GM12878 (cell line): ENCODE results near the gene CHIT1. TPM values are rescaled to one million over a fixed set of nuclear protein-coding genes. Genes with fewer than 3 reads are reported as not detected.
"Not testable (repeated sequence)": the region's sequence is repeated elsewhere in the genome, so short reads cannot be mapped to it uniquely, and the experiment has no call there.

ENCODE experiments used
- ATAC-seq: fragments of 200-7000 bp; cut with Tn5 transposase; 3 replicates; pipeline ENCODE4 v1.9.1; 2020; ENCODE audit warnings: mild to moderate bottlenecking, moderate library complexity
- BruUV-seq: library from RNA; stranded (reverse); fragments of 400-500 nt; replicated peaks from 2 replicates; lab custom pipeline; 2021; lab: Mats Ljungman, UMichigan
- CTCF ChIA-PET: fragments of 300-600 bp; sonication (Branson Sonifier 250); formaldehyde crosslinking; extraction: SDS; loops from one replicate; lab custom pipeline; 2021; ENCODE audit warnings: inconsistent platforms; lab: Yijun Ruan, JAX
- POLR2A ChIA-PET: fragments of 350-600 bp; formaldehyde crosslinking; extraction: SDS; loops from one replicate; lab custom pipeline; 2021; ENCODE audit warnings: inconsistent platforms; lab: Charles Lee
- RAD21 ChIA-PET: fragments of 300-600 bp; sonication (Branson Sonifier 250); formaldehyde crosslinking; loops from one replicate; lab custom pipeline; 2023; ENCODE audit warnings: antibody characterized with exemption; ENCODE audit not compliant: unreplicated experiment; lab: Charles Lee
- SMC1A ChIA-PET: fragments of 300-600 bp; sonication (Branson Sonifier 250); formaldehyde crosslinking; loops from one replicate; lab custom pipeline; 2023; ENCODE audit not compliant: unreplicated experiment, uncharacterized antibody; lab: Charles Lee
- DNase-seq: peaks from one replicate; pipeline ENCODE4 v3.0.0-alpha.2; 2011; ENCODE audit warnings: low read depth, low spot score
- FAIRE-seq: peaks from 3 replicates; lab custom pipeline; 2011; peaks lifted over from hg19 to GRCh38; lab: Jason Lieb, UNC
- H2AFZ ChIP-seq: 2 replicates; pipeline ENCODE4 v1.6.0; 2011; ENCODE audit warnings: low read depth, low read length, control low read depth; ENCODE audit not compliant: control insufficient read depth
- H3K27ac ChIP-seq: 2 replicates; pipeline ENCODE4 v1.5.1; 2011; ENCODE audit warnings: control low read depth; ENCODE audit not compliant: control insufficient read depth, insufficient read depth
- H3K27me3 ChIP-seq, 2 experiments: replicated peaks in 1 of 2; 2 replicates each; pipeline versions ENCODE4 v1.6.0 to v1.6.1; 2011; ENCODE audit warnings: low read length in 1 of 2; ENCODE audit not compliant: control insufficient read depth in 2 of 2, insufficient read depth in 2 of 2
- H3K36me3 ChIP-seq, 2 experiments: 2 replicates each; pipeline ENCODE4 v1.5.1; 2011; ENCODE audit warnings: low read length in 1 of 2; ENCODE audit not compliant: control insufficient read depth in 2 of 2, insufficient read depth in 2 of 2
- H3K4me1 ChIP-seq: 2 replicates; pipeline ENCODE4 v1.6.1; 2011; ENCODE audit warnings: mild to moderate bottlenecking, low read length, moderate library complexity, mixed read lengths; ENCODE audit not compliant: control insufficient read depth, insufficient read depth
- H3K4me2 ChIP-seq: 2 replicates; pipeline ENCODE4 v1.6.0; 2011; ENCODE audit warnings: control low read depth; ENCODE audit not compliant: control insufficient read depth, insufficient read depth
- H3K4me3 ChIP-seq: fragments of 200-600 bp; sonication (generic); 2 replicates; pipeline ENCODE4 v1.5.1; 2016
- H3K79me2 ChIP-seq: 2 replicates; pipeline ENCODE4 v1.6.0; 2011; ENCODE audit warnings: low read length; ENCODE audit not compliant: control insufficient read depth, insufficient read depth
- H3K9ac ChIP-seq: 2 replicates; pipeline ENCODE4 v1.8.0; 2011; ENCODE audit warnings: low read length, control low read depth, mixed read lengths; ENCODE audit not compliant: control insufficient read depth, insufficient read depth
- H3K9me3 ChIP-seq: replicated peaks from 3 replicates; pipeline ENCODE4 v1.5.1; 2011; ENCODE audit warnings: mild to moderate bottlenecking, low read length; ENCODE audit not compliant: control insufficient read depth, insufficient read depth
- H4K20me1 ChIP-seq: 2 replicates; pipeline ENCODE4 v1.6.0; 2011; ENCODE audit not compliant: control insufficient read depth, insufficient read depth
- RBBP5 ChIP-seq: fragments of 200-600 bp; sonication (generic); conservative IDR thresholded peaks from 2 replicates; pipeline ENCODE4 v1.6.1; 2016
- RFX5 ChIP-seq: IDR thresholded peaks from 2 replicates; pipeline ENCODE4 v1.6.1; 2011; ENCODE audit warnings: low read depth, low read length, improper control_type of control experiment
- WGBS: methylation state at CpG from one replicate; pipeline ENCODE4 v1.1.6; 2016; ENCODE audit warnings: low lambda C conversion rate; ENCODE audit not compliant: insufficient replicate concordance, insufficient coverage; ENCODE audit errors: missing lambda C conversion rate; 5-methylcytosine and 5-hydroxymethylcytosine counted together
- in situ Hi-C: fragments of 300-500 bp; cut with MboI; formaldehyde crosslinking; loops from 9 replicates; pipeline ENCODE4 v1.14.3; 2018; ENCODE audit warnings: mixed read lengths
- intact Hi-C: fragments of 100-400 bp; cut with micrococcal nuclease; formaldehyde crosslinking; loops from one replicate; pipeline ENCODE4 v1.14.2; 2022; ENCODE audit not compliant: unreplicated experiment
- polyA plus RNA-seq, 11 experiments: library from polyadenylated mRNA; depleted of rRNA in 4 of 11; unstranded in 6 of 11; stranded (reverse) in 5 of 11; fragments of >200 nt; fragmentation: Nextera tagmentation in 4 of 11; fragmentation: Illumina TruSeq in 1 of 11; extraction: Ambion mirVana in 4 of 11; extraction: Trizol in 1 of 11; gene quantifications; 1 replicate in 1 of 11; 2 replicates in 10 of 11; pipeline versions ENCODE4 v1.2.1 to v1.2.3, GENCODE V29; 2011 to 2016; ENCODE audit warnings: inconsistent platforms in 2 of 11, missing spikeins in 2 of 11, low read depth in 1 of 11
- total RNA-seq, 4 experiments: library from RNA; depleted of rRNA in 3 of 4; stranded (reverse); fragments of >200 nt in 3 of 4; fragmentation: Illumina TruSeq in 1 of 4; extraction: Trizol in 1 of 4; gene quantifications; 2 replicates each; pipeline versions ENCODE4 v1.2.1 to v1.2.3, GENCODE V29; 2013 to 2021

Gene CHIT1
- total and polyA plus RNA-seq, 10 of the 15 experiments (the other 5 are each of a cell fraction or from before 2014, with no cell fraction given): 0.02 to 2.1 (median 0.76) TPM

GRCh38 chr1:203234901-203235300 is 5.4 kb upstream of the CHIT1 start:
- CTCF ChIA-PET: interaction anchor here (1.5 kb wide), 1 partner anchor 20 kb away, joined by 3 read pairs; no protein-coding TSS in a partner anchor
- H3K9ac ChIP-seq, H3K27ac ChIP-seq, H3K9me3 ChIP-seq, H3K27me3 ChIP-seq, BruUV-seq, RAD21 ChIA-PET, in situ Hi-C loops, SMC1A ChIA-PET, DNase-seq, H4K20me1 ChIP-seq, FAIRE-seq, H3K4me3 ChIP-seq, ATAC-seq, H3K4me2 ChIP-seq, intact Hi-C loops, H2AFZ ChIP-seq, H3K36me3 ChIP-seq, H3K4me1 ChIP-seq, H3K79me2 ChIP-seq, POLR2A ChIA-PET: not testable (repeated sequence)
- WGBS: 76% methylated on average over 7 of the region's 7 CpGs

GRCh38 chr1:203228670-203229069 is 803 bp downstream of the CHIT1 start:
- intact Hi-C loops (no loop called here), in situ Hi-C loops (no loop called here)
- H3K9me3 ChIP-seq: no peaks in the 10 kb centered on the region
- TF ChIP-seq RFX5: no peak
- no peak for TF ChIP-seq RBBP5
- ATAC-seq (no peak), DNase-seq (no peak), FAIRE-seq (no peak)
- no peak overlapping the region for H2AFZ ChIP-seq
- H3K4me3 ChIP-seq: no peak overlapping the region
- ChIA-PET POLR2A (interaction anchor here (0.5 to 0.6 kb wide), 2 partner anchors 208 to 380 kb away, joined by 3 read pairs; no protein-coding TSS in a partner anchor), SMC1A (no interaction called here), RAD21 (no interaction called here), CTCF (interaction anchor here (1.7 kb wide), 1 partner anchor 39 kb away, joined by 8 read pairs; no protein-coding TSS in a partner anchor)
- H3K4me1 ChIP-seq: no peaks in the 10 kb centered on the region
- no peak overlapping the region for H3K4me2 ChIP-seq
- H3K36me3 ChIP-seq: no peaks in the 10 kb centered on the region
- no peak overlapping the region for H3K9ac ChIP-seq
- no peaks in the 10 kb centered on the region for H4K20me1 ChIP-seq
- 34% methylated on average over 4 of the region's 4 CpGs for WGBS
- H3K27me3 ChIP-seq: peaks cover 0 to 2% of the 10 kb centered on the region in 2 experiments; a peak in 2 of 4 replicates
- H3K27ac ChIP-seq: no peak overlapping the region
- H3K79me2 ChIP-seq: no peaks in the 10 kb centered on the region
- no TSS peak for BruUV-seq
